CD4-positive, alpha-beta T cell treated with Interleukin-2 at 100 ng/mL for 4 hours (primary cell): ENCODE measurements around the gene GSTM5.
"Not testable (repeated sequence)": the region's sequence is repeated elsewhere in the genome, so short reads cannot be mapped to it uniquely, and the experiment has no call there.

Experiments used
- DNase-seq: peaks from one replicate; pipeline ENCODE4 v3.0.0-alpha.2; 2020; ENCODE audit warnings: low spot score

The GSTM5 gene

GRCh38 chr1:109728870-109729269 lies 16.8 kb downstream of the GSTM5 start:
- no peak for DNase-seq

GRCh38 chr1:109730666-109731065 lies 18.6 kb downstream of the GSTM5 start:
- DNase-seq, result no peak

GRCh38 chr1:109732390-109732881 lies 20.4 kb downstream of the GSTM5 start:
- no peak for DNase-seq

- no peak for DNase-seq
Observed at GRCh38 chr1:109733236-109733870, 21.3 kb downstream of the GSTM5 start.

GRCh38 chr1:109739738-109740614 lies 27.9 kb downstream of the GSTM5 start:
- peak; percentile 85 for DNase-seq

GRCh38 chr1:109740615-109741373 lies 28.7 kb downstream of the GSTM5 start, which contains the start of gene GSTM3:
Gene GSTM3, minus strand, starts transcription at chr1:109741038. Its CDS starts 751 bp downstream, at chr1:109740287.
- DNase-seq, result no peak

GRCh38 chr1:109748311-109748710 lies 36.3 kb downstream of the GSTM5 start:
- not testable (repeated sequence) for DNase-seq

- DNase-seq, result no peak
Observed at GRCh38 chr1:109749221-109749620, 37.2 kb downstream of the GSTM5 start.

GRCh38 chr1:109750241-109750882 lies 38.3 kb downstream of the GSTM5 start:
- DNase-seq, result no peak

GRCh38 chr1:109750920-109751319 lies 38.9 kb downstream of the GSTM5 start:
- DNase-seq, result no peak

GRCh38 chr1:109751531-109752260 lies 39.6 kb downstream of the GSTM5 start:
- no peak for DNase-seq

- DNase-seq, result no peak
Observed at GRCh38 chr1:109754738-109755137, 42.7 kb downstream of the GSTM5 start.

- not testable (repeated sequence) for DNase-seq
Observed at GRCh38 chr1:109756325-109756724, 44.3 kb downstream of the GSTM5 start.

GRCh38 chr1:109756848-109757521 lies 44.9 kb downstream of the GSTM5 start:
- DNase-seq, result no peak

- DNase-seq, result no peak
Observed at GRCh38 chr1:109757936-109758786, 46.1 kb downstream of the GSTM5 start.

GRCh38 chr1:109759513-109760334 lies 47.7 kb downstream of the GSTM5 start:
- no peak for DNase-seq

GRCh38 chr1:109760581-109761226 lies 48.7 kb downstream of the GSTM5 start:
- DNase-seq, result no peak
